GM19023 (cell line): ENCODE results near the gene CCT3.
"Not testable (repeated sequence)": the region's sequence is repeated elsewhere in the genome, so short reads cannot be mapped to it uniquely, and the experiment has no call there.

Experiments
- ATAC-seq: cut with Tn5 transposase; IDR thresholded peaks from one replicate; pipeline ENCODE4 v1.9.1; 2021; ENCODE audit warnings: mild to moderate bottlenecking, moderate library complexity; ENCODE audit not compliant: unreplicated experiment

The CCT3 gene

DNA sequence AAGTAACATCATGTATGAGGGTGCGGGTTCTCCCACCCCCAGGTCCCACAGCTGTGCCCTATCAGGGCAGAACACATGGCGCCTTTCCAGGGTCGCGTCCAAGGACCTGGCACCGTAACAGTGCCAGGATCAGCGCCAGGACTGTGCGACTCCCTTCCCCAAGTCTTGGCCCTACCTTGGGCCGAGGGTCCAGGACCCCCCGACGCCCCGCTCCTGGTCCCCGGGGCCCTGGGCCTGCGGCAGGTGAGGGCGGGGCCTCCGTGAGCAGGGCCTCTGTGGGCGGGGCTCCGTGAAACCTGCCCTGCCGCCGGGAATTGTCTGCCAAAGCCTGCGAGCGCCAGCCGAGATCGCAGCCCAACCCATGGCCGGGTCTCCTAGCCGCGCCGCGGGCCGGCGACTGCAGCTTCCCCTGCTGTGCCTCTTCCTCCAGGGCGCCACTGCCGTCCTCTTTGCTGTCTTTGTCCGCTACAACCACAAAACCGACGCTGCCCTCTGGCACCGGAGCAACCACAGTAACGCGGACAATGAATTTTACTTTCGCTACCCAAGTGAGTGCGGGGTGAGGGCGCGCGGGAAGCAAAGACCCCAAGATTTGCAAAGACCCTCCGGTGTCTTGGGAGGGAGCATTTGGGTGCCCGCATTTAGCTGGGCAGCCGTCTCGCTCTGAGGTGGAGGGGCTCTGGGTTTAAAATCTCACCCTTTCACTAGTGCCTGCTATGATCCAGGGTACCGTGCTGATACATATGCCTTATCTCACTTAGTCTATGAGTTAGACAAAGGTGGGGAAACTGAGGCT lies 31.0 kb upstream of the CCT3 start, which contains the start of gene RHBG:
TSS of gene RHBG (plus strand) at position 323 of the 796 bp plus-strand sequence. CDS start at position 362, 39 bp downstream.
- ATAC-seq = no peak

DNA sequence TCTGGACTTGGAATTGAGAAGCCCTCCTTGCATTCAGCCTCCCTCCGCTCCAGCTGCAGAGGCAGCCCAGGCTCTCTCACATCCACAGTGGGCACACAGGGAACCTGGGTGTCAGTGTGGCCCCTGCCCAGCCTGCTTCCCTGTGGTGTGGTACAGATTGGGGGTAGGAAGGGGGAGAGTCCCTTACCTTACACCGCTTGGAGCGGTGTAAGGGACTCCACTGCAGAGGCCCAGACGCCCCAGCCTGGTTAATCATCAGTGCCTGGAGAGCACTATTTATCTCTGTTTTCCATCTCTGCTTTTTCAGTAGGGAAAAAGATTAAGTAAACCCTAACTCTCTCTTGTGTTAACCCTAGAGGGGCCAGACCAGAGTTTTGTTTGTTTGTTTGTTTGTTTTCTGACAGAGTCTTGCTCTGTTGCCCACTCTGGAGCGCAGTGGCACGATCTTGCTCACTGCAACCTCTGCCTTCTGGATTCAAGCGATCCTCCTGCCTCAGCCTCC lies 30.1 kb upstream of the CCT3 start:
- ATAC-seq = no peak

DNA sequence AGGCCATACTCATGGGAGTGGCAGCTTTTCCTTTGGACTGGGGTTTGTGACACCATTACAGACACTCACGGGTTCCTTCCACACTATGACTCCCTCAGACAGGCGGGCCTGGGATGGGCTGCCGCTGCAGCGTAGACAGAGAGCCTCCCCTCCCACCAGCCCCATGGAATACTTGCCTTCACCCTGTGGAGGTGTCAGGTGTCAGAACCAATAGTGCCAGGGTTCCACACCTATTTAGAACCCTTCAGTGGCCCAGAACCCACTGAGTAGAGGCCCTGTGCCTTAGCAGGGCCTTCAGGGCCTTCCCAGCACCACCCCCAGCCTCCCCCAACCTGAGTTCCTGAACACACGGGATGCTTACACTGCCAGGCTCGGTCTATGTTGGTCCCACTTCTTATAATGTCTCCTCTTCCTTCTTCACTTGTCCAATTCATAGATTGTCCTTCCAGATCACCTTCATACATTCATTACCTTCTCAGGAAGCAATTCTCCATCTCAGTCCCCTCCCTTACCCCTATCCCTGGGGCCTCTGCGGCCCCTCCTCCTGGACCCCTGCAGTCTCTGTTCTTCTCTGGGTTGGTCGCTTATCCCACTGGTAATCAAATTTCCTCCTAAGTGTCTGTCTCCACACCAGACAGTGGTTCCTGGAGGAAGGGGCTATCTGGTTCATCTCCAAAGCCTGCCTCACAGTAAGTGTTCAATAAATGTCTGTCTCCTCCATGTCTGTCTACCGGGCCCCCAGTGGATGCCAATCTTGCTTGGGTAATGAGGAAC lies 29.5 kb upstream of the CCT3 start:
- ATAC-seq = no peak

DNA sequence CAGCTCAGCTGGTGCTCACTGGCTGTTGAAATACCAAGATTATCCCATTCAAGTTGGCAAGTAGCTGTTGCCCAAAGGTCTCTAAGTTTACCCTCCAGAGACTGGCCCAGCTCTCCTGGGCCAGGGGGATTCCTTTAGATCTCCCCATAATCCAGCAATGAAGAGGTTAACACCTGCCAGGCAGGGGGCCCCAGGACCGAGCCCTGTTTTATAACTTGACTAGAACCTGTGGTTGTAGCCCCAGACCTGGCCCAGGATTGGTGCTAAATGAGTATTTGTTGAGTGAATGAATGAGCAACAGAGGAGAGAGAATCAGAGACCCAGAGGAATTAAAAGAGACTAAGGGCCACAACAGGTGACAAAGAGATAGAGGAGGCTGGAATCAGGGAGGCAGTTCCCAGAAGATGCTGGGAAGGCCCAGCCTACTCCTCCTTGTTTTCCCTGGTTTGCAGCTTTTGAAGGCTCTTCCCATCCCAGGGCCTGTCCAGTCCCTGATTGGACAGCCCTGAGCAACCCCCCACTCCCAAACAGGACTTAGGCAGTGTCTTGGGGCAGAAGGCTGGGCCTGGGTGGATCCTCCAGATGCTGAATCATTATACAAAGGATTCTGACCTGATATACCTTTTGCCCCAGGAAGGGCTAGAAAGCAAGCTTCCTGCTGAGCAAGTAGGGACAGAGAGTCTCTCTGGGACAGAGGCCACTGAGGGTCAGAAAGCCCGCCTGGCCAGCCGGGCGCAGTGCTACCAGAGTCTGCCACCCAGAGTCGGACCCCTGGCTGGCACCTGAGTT lies 28.5 kb upstream of the CCT3 start:
- ATAC-seq = no peak

DNA sequence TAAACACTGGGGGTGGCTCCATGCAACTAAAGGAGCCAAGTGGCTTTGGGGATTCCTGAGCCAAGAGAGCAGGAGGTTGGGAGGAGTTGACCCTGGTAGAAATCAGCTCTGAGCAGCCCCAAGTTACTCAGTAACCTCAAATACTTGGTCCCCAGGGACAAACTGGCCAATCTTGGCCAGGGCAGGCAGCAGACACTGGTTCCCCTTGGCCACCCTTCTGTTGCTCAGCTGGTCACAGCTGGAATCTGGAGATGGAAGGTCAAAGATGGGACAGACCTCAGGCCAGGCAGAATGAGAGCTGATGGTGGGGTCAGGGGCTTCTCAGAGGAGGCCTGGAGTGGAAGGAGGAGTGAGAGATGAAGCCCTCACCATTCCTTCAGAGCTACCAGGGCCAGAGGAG lies 27.7 kb upstream of the CCT3 start:
- ATAC-seq = no peak

DNA sequence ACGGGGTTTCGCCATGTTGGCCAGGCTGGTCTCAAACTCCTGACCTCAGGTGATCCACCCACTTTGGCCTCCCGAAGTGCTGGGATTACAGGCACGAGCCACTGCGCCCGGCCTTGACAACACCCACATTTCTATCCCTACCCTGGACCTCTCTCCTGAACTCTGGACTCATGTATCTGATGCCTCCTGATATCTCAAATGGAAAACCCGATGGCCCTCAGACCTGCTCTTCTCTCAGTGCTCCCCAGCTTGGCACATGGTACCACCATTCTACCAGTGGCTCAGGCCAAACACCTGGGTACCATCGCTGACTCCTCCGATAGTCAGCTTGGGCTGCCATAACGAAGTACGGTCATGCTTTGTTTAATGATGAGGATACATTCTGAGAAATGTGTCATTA lies 22.4 kb upstream of the CCT3 start:
- no peak for ATAC-seq

DNA sequence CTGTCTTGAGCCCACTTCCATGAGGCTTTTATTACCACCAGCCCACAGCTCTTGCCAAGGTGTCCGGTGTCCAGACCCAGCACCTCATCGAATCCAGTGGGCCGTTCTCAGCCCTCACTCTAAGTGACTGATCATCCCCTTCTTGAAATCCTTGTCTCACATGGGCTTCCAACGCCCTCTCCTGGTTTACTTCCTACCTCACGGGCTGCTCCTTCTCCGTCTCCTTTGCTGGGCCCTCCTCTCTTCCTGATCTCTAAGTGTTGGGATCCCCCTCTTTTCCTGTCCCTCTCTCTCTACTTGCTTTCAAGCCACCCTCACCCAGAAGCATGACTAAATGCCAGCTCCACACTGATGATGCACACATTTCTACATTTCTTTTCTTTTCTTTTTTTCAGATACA lies 21.9 kb upstream of the CCT3 start:
- no peak for ATAC-seq

DNA sequence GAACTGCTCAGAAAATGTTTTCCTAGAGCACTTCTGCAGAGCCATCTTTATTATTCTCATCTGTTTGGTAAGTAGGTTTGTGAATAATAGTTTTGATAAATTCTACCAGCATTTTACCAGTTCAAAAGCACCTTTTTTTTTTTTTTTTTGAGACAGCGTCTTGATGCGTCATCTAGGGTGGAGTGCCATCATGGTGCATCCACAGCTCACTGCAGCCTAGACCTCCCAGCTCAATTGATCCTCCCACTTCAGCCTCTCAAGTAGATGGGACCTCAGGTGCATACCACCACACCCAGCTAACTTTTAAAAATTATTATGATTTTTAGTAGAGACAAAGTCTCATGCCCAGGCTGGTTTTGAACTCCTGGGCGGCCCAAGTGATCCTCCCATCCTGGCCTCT lies 21.2 kb upstream of the CCT3 start:
- no peak for ATAC-seq

DNA sequence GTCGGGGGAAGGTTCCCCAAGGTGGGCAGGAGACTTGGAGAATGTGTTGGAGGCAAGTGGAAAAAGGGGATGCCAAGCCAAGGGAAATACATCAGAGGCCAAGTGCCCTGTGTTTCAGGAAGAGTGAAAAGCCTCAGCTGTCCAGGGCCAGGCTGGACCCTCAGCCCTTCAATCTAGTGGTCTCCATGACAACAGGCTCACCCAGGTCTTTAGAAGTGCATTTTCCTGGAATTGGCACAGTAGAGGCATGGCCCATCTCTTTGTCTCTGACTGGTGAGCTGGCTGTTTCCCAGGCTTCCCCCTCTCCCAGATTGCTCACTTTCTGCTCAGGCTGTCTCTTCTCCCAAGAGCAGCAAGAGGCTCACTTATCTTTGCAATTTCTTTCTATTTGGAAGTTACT lies 20.5 kb upstream of the CCT3 start:
- ATAC-seq = no peak

DNA sequence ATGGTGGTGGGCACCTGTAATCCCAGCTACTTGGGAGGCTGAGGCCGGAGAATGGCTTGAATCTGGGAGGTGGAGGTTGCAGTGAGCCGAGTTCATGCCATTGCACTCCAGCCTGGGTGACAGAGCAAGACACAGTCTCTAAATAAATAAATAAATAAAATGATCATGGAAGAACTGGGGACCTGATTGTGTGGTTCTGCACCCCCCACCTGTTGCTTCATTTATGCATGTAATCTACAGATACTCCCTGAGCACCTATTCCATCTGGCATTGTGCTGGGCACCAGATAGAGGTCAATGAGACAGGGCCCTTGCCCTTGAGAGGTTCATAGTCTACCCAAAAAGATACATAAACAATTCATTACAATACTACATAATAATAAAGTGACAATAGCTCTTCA lies 19.9 kb upstream of the CCT3 start:
- no peak for ATAC-seq

DNA sequence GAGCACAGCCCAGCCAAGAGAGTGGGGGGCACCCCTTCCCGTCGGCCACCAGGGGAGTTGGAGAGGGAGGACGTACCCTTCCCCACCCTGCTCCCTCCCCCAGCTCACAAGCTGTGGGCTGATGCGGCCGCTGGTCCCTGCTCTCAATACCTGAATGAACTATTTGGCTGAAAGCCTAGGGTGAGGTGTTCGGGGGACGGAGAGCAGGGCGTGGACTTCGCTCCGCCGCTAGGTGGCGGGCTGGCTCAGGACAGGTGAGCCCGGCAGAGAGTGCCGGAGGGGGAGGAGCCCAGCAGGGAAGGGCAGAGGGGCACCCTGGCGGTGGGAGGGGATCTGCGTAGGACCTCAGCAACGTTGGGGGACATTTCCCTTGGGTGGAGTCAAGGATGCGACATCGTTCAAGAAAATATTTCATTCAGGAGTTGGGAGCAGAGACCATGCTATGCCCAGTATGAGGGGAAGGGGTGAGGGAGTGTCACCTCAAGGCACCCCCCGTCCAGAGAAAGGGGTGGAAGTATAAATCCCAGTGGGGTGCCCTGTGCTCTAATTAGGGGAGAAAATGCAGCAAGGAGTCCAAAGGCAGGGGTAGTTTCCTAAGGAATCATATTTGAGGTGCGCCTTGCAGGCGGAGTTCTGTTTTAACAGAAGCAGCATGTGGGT lies 18.9 kb upstream of the CCT3 start:
- no peak for ATAC-seq

DNA sequence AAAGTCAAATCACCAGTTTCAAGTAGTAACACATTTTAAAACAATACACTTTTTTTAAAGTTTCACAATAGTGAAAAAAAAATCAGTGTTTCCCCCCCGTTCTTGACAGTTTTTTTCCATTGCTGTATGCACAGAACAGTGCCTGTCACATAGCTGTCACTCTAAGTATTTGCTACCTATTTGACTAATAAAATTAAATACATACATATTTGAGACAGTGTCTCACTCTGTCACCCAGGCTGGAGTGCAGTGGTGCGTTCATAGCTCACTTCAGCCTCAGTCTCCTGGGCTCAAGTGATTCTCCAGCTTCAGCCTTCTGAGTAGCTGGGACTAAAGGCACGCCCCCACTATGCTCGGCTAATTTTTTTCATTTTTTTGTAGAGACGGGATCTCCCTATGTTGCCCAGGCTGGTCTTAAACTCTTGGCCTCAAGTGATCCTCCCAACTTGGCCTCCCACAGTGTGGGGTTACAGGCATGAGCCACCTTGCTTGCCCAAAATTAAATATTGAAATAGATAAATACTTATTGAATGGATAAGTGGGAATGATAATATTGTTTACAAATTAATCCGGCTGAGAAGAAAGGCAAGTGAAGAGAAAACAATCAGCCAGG lies 18.3 kb upstream of the CCT3 start:
- ATAC-seq = no peak

DNA sequence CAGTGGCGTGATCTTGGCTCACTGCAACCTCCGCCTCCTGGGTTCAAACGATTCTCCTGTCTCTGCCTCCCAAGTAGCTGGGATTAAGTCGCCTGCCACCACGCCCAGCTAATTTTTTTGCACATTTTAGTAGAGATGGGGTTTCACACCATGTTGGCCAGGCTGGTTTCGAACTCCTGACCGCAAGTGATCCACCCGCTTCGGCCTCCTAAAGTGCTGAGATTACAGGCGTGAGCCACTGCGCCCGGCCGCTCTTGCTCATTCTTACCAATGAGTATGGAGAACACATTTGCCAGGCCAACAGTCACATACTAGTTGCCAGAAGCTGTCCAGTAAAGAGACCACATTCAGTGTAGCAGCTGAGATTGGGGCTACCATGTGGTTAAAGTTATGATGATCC lies 14.4 kb upstream of the CCT3 start:
- ATAC-seq = not testable (repeated sequence)

DNA sequence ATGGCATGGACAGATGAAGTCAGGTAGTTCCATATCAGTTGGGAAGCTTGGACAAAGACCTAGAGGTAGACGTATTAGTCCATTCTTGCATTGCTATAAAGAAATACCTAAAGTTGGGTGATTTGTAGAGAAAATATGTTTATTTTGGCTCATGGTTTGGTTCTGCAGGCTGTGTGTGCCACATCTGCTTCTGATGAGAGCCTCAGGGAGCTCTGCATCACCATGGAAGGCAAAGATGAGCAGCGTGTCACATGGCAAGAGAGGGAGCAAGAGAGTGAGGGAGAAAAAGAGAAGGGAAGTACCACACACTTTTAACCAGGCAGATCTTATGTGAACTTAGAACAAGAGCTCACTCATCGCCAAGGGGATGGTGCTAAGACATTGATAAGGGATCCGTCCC lies 9.2 kb upstream of the CCT3 start:
- ATAC-seq = no peak

DNA sequence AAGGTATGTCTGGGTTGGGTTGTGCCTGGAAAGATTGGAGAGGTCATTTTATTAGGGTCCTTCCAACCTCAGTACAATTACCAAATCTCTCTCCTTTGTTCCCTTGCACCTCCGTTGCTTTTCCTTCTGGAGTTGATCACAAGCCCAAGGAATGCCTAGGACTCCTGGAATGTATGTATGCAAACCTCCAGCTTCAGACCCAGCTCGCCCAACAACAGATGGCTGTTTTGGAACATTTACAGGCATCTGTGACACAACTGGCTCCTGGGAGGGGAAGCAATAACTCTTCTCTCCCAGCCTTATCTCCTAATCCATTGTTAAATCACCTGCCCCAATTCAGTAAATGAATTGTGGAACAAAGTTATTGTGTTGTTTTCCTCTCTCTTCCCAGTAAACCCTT lies 8.5 kb upstream of the CCT3 start:
- ATAC-seq = no peak

DNA sequence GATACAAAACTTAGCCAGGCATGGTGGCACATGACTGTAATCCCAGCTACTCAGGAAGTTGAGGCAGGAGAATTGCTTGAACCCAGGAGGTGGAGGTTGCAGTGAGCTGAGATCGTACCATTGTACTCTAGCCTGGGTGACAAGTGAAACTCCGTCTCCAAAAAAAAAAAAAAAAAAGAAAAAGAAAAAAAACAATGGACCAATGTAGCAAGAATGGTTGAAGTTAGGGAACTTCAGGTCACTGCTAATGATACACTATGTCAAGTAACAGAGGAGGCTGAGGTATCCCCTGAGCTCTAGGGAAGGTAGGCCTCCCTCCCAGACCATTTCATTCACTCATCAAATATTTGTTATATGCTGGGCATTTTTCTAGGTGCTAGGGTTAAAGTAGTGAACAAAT lies 7.9 kb upstream of the CCT3 start:
- ATAC-seq = not testable (repeated sequence)

DNA sequence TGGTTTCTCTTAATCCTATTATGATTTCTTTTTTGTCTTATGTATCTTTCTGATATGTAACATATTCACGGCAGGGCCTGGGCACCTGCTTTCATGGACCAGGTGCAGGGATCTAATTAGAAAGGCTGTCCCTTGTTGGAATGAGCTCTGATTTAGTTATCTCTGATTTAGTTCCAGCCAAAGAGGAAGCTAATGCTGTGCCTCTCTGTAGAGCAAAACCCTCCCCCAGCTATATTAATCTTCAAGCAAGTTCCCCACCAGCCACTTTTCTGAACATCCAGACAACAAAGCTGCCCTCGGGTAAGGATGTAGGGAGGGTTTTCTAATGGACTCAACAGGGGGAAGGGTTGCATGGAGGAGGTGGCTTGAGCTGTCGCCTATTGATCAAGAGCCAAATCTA lies 6.3 kb upstream of the CCT3 start:
- no peak for ATAC-seq

DNA sequence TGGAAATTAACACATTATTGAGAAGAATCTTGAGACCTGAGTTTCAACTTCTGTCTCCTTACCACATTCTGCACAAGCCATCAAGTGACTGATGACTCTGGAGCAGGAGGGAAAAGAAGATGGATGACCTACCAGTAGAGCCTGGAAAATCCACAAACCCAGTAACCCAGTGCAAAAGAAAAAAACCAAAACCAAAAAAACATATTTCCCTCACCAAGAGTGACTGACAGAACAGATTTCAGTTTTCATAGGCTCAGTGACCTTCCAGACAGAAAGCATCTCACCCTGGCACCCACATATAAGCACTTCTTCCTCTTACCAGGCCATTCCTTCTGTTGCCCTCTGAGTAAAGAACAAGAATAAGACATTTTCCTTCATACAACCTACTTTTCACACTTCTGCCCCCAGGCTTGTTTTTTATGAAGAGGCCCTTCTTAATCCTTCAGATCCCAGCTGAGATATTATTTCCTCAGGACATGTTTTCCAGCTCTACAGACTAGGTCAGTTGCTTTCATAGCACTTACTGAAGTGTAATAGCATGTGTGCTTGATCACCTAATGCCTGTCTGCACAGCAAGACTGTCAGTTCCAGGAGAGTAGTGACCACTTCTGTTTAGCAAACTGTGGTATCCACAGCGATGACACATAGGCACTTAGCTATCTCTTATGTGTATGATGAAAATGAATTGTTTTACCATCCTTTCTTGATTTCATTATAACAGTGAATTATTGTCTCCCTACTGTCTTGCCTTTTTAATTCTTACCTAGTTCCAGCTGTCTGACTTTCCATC lies 4.3 kb upstream of the CCT3 start:
- no peak for ATAC-seq

DNA sequence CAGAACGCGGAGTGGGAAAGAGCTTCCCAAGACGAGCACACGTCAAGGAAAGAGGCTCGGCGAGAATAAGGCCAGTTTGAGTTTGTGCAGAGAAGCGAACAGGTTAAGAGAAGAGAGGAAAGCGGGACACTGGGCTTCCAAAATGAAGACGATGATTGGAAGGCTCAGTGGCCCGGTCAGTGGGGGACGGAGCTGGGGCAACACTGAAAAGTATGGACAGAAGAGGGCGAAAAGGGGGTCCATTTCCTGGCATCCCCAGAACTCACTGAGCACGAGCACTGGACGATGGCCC lies 258 bp downstream of the CCT3 start:
- ATAC-seq = peak; percentile 1
